Stimulated activated naive CD8-positive, alpha-beta T cell treated with anti-CD3 and anti-CD28 coated beads, Interleukin-15, Interleukin-2, amounts not matched to agents 100 ng/mL and 50 ng/mL, for 24 hours (primary cell): ENCODE results near the gene SFXN2.

Experiments
- H3K27ac Mint-ChIP-seq: one replicate; pipeline ENCODE4 v1.8.0; 2021; ENCODE audit warnings: mild to moderate bottlenecking, mixed read lengths
- H3K27me3 Mint-ChIP-seq: one replicate; pipeline ENCODE4 v1.8.0; 2021; ENCODE audit warnings: mixed read lengths
- H3K36me3 Mint-ChIP-seq: one replicate; pipeline ENCODE4 v1.8.0; 2021; ENCODE audit warnings: low read depth, mixed read lengths
- H3K4me1 Mint-ChIP-seq: one replicate; pipeline ENCODE4 v1.8.0; 2021; ENCODE audit warnings: low read depth, mixed read lengths
- H3K4me3 Mint-ChIP-seq: one replicate; pipeline ENCODE4 v1.8.0; 2021; ENCODE audit warnings: mild to moderate bottlenecking, mixed read lengths
- H3K9me3 Mint-ChIP-seq: one replicate; pipeline ENCODE4 v1.8.0; 2021; ENCODE audit warnings: mixed read lengths

Gene SFXN2

DNA sequence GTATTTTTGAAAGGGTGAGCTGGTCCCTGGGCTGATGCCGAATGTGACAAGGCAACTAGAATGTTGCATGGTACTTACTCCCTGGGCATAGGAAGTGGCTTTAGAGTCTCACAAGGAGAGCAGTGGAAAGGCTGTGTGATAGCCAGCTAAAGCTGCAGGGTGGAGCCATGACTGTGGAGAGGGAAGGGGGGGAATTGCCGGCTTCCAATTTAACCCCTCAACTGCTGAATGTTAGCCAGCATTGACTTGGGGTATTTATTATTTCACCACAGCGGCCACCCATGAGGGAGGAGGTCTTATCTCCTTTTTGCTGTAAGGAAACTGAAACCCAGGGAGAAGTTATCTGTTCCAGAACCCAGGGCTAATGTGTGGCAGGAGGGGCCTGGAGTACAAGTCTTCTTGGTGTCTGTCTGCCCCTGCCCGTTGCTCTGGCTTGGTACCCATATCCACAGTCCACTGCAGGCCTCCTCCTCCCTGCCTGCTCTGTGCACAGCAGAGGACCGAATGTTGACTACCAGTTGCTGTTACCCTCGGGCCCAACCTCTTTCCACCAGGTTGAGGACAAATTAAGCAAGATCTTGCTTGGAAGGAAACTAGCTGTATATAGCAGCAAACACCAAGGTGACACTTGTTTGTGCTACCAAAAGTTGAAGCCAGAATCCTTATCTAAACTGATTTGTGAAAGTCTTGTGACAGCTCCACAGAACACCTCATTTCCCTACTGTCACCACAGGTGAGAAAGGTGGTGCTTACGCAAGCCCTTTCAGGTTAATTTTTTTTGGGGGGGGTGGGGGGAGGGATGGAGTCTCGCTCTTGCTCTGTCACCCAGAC is 66.9 kb downstream of the SFXN2 start:
- H3K27me3 Mint-ChIP-seq = no peaks in the 10 kb centered on the region
- no peaks in the 10 kb centered on the region for H3K9me3 Mint-ChIP-seq
- no peak overlapping the region for H3K4me3 Mint-ChIP-seq
- H3K4me1 Mint-ChIP-seq = peaks cover 53% of the 10 kb centered on the region
- no peak overlapping the region for H3K27ac Mint-ChIP-seq
- peaks cover 5% of the 10 kb centered on the region for H3K36me3 Mint-ChIP-seq

DNA sequence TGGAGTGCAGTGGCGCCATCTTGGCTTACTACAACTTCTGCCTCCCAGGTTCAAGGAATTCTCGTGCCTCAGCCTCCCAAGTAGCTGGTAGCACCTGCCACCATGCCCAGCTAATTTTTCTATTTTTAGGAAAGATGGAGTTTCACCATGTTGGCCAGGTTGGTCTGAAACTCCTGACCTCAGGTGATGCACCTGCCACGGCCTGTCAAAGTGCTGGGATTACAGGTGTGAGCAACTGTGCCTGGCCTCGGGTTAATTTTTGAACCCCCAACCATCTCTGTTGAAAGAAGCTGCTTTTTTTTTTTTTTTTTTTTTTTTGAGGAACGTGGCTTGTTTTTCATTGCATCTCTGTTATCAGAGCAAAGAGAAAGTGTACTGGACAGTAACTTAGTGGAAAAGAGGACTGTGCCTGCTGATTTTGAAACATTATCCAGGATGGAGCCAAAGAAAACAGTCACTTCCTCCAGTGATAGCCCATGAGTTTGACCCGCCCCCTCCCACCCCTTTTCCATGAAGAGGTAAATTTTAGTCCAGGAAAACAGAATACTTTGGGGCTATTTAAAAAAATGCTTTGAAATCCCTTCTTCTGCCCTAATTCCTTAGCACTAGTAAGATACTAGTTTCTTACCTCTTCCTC is 67.6 kb downstream of the SFXN2 start:
- no peak overlapping the region for H3K4me3 Mint-ChIP-seq
- peaks cover 5% of the 10 kb centered on the region for H3K36me3 Mint-ChIP-seq
- H3K4me1 Mint-ChIP-seq = peaks cover 48% of the 10 kb centered on the region
- no peak overlapping the region for H3K27ac Mint-ChIP-seq
- no peaks in the 10 kb centered on the region for H3K27me3 Mint-ChIP-seq
- no peaks in the 10 kb centered on the region for H3K9me3 Mint-ChIP-seq

DNA sequence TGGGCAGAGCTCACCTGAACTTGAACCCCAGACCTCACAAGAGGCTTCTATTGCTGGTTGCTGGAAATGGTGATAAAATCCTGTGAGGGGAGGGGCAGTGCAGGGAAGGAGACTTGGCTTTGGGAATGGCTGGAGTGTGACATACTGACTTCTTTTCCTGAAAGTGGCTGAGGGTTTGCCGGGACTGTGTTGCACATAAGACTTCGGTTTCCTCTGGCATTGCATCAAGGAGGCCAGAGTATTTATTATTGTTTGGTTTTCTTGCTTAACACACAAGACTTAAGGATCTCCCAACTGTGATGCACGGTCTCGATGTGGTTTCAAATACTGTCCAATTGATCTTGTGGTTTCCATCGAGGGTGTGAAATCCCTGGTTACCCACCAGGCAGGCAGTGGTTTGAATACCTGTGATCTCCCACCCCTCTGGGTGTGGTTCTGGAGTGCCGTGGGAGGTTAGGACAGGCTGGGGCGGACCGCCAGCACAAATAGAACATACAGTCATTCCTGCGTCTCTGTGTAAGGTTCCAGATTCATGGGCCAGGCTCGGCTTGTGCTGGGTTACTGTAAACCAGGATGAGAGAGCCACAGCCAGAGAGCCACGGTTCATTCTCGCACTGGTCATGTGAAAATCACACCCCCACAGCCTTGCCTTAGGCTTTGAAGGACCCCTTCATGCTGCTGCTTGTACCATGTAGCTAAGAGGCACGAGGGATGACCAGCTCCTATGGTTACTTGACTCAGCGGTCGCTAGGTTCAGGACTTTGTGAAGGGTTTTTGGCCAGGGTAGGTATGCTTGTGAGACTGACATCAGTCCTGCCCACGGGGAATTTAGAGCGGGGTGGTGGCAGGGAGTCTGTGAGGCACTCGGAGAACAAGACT is 68.5 kb downstream of the SFXN2 start:
- H3K36me3 Mint-ChIP-seq = peaks cover 5% of the 10 kb centered on the region
- H3K27me3 Mint-ChIP-seq = no peaks in the 10 kb centered on the region
- no peak overlapping the region for H3K4me3 Mint-ChIP-seq
- peak overlapping the region; percentile 17 for H3K27ac Mint-ChIP-seq
- H3K4me1 Mint-ChIP-seq = peaks cover 45% of the 10 kb centered on the region
- H3K9me3 Mint-ChIP-seq = no peaks in the 10 kb centered on the region

DNA sequence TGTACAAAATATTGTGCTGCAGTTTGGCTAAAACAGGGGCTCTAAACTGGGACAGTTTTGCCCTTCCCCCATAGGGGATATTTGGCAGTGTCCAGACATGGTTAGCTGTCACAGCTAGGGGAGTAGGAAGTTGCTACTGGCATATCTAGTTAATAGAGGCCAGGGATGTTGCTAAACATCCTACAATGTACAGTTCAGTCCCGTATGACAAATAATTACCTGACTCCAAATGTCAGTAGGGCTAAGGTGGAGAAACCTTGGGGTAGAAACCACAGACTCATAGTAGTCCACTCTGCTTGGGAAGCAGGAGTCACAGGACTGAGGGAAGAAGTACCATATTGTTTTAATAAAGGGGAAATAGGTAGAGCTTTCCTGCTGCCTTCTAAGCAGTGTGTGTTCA is 69.1 kb downstream of the SFXN2 start:
- no peak overlapping the region for H3K27ac Mint-ChIP-seq
- no peaks in the 10 kb centered on the region for H3K9me3 Mint-ChIP-seq
- peaks cover 38% of the 10 kb centered on the region for H3K4me1 Mint-ChIP-seq
- H3K36me3 Mint-ChIP-seq = peaks cover 5% of the 10 kb centered on the region
- H3K27me3 Mint-ChIP-seq = no peaks in the 10 kb centered on the region
- no peak overlapping the region for H3K4me3 Mint-ChIP-seq

DNA sequence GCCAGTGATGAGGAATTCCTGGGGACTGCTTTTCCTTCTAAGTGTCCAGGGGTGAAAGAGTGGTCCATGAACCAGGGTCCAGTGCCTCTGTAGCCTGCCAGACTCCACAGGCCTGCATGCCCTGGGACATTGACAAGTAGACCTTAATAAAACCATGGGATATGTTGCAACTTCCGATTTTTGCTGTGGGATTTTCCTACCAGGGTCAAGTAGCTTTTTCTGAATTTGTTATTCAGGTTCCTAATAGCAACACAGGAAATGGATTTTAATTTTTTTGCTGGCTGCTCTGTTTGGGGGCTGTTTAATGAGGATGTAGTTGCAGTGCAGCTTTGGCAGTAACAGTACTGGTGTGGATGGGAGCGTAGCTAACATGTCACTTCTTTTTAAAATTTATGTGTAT is 71.4 kb downstream of the SFXN2 start:
- H3K27ac Mint-ChIP-seq = no peak overlapping the region

DNA sequence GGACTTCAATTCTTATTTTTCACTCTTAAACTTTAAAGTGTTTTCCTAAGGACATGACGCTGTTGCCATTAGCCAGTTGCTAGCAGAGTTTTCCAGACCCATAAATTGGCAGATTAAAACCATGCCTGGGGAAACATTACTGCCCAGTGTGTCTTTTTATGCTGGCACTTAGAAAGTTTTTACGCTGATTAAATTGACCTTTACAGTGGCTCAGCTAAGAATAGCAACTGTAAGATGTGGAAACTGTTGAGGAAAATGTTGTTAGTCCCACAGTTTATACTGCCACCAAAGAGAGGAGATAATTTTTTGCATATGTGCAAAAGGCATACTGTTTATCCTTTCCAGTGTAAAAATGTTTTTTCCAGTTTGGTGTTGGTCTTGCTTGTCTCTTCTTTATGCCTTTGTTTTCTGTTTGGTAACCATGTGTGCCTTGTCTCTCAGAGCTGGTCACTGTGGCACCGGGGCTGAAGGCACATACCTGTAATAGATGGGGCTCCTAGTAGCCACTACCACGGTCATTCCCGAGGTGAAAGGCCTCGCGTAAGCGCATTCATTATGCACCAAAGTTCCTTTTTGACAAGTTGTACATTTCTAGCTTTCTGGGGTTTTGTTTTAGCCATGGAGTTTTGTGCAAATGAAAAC is 77.4 kb downstream of the SFXN2 start:
- Mint-ChIP-seq H3K36me3 (peaks cover 18% of the 10 kb centered on the region), H3K4me3 (no peak overlapping the region), H3K9me3 (peaks cover 5% of the 10 kb centered on the region), H3K27me3 (no peaks in the 10 kb centered on the region), H3K4me1 (peaks cover 48% of the 10 kb centered on the region), H3K27ac (no peak overlapping the region)

More for the DNA sequence above, 71.4 kb downstream of the SFXN2 start:
- Mint-ChIP-seq H3K27me3 (no peaks in the 10 kb centered on the region), H3K9me3 (peaks cover 5% of the 10 kb centered on the region), H3K4me3 (no peak overlapping the region), H3K36me3 (peaks cover 19% of the 10 kb centered on the region), H3K4me1 (peaks cover 43% of the 10 kb centered on the region)
